GM12878 (cell line): ENCODE measurements around the gene PRR22. TPM values are rescaled to one million over a fixed set of nuclear protein-coding genes. Genes with fewer than 3 reads are reported as not detected.

Experiments
- ATAC-seq: fragments of 200-7000 bp; cut with Tn5 transposase; 3 replicates; pipeline ENCODE4 v1.9.1; 2020; ENCODE audit warnings: mild to moderate bottlenecking, moderate library complexity
- BruUV-seq: library from RNA; stranded (reverse); fragments of 400-500 nt; replicated peaks from 2 replicates; lab custom pipeline; 2021; lab: Mats Ljungman, UMichigan
- CTCF ChIA-PET: fragments of 300-600 bp; sonication (Branson Sonifier 250); formaldehyde crosslinking; extraction: SDS; loops from one replicate; lab custom pipeline; 2021; ENCODE audit warnings: inconsistent platforms; lab: Yijun Ruan, JAX
- POLR2A ChIA-PET: fragments of 350-600 bp; formaldehyde crosslinking; extraction: SDS; loops from one replicate; lab custom pipeline; 2021; ENCODE audit warnings: inconsistent platforms; lab: Charles Lee
- RAD21 ChIA-PET: fragments of 300-600 bp; sonication (Branson Sonifier 250); formaldehyde crosslinking; loops from one replicate; lab custom pipeline; 2023; ENCODE audit warnings: antibody characterized with exemption; ENCODE audit not compliant: unreplicated experiment; lab: Charles Lee
- SMC1A ChIA-PET: fragments of 300-600 bp; sonication (Branson Sonifier 250); formaldehyde crosslinking; loops from one replicate; lab custom pipeline; 2023; ENCODE audit not compliant: unreplicated experiment, uncharacterized antibody; lab: Charles Lee
- DNase-seq: peaks from one replicate; pipeline ENCODE4 v3.0.0-alpha.2; 2011; ENCODE audit warnings: low read depth, low spot score
- FAIRE-seq: peaks from 3 replicates; lab custom pipeline; 2011; peaks lifted over from hg19 to GRCh38; lab: Jason Lieb, UNC
- H2AFZ ChIP-seq: 2 replicates; pipeline ENCODE4 v1.6.0; 2011; ENCODE audit warnings: low read depth, low read length, control low read depth; ENCODE audit not compliant: control insufficient read depth
- H3K27ac ChIP-seq: 2 replicates; pipeline ENCODE4 v1.5.1; 2011; ENCODE audit warnings: control low read depth; ENCODE audit not compliant: control insufficient read depth, insufficient read depth
- H3K27me3 ChIP-seq, 2 experiments: replicated peaks in 1 of 2; 2 replicates each; pipeline versions ENCODE4 v1.6.0 to v1.6.1; 2011; ENCODE audit warnings: low read length in 1 of 2; ENCODE audit not compliant: control insufficient read depth in 2 of 2, insufficient read depth in 2 of 2
- H3K36me3 ChIP-seq, 2 experiments: 2 replicates each; pipeline ENCODE4 v1.5.1; 2011; ENCODE audit warnings: low read length in 1 of 2; ENCODE audit not compliant: control insufficient read depth in 2 of 2, insufficient read depth in 2 of 2
- H3K4me1 ChIP-seq: 2 replicates; pipeline ENCODE4 v1.6.1; 2011; ENCODE audit warnings: mild to moderate bottlenecking, low read length, moderate library complexity, mixed read lengths; ENCODE audit not compliant: control insufficient read depth, insufficient read depth
- H3K4me2 ChIP-seq: 2 replicates; pipeline ENCODE4 v1.6.0; 2011; ENCODE audit warnings: control low read depth; ENCODE audit not compliant: control insufficient read depth, insufficient read depth
- H3K4me3 ChIP-seq: fragments of 200-600 bp; sonication (generic); 2 replicates; pipeline ENCODE4 v1.5.1; 2016
- H3K79me2 ChIP-seq: 2 replicates; pipeline ENCODE4 v1.6.0; 2011; ENCODE audit warnings: low read length; ENCODE audit not compliant: control insufficient read depth, insufficient read depth
- H3K9ac ChIP-seq: 2 replicates; pipeline ENCODE4 v1.8.0; 2011; ENCODE audit warnings: low read length, control low read depth, mixed read lengths; ENCODE audit not compliant: control insufficient read depth, insufficient read depth
- H3K9me3 ChIP-seq: replicated peaks from 3 replicates; pipeline ENCODE4 v1.5.1; 2011; ENCODE audit warnings: mild to moderate bottlenecking, low read length; ENCODE audit not compliant: control insufficient read depth, insufficient read depth
- H4K20me1 ChIP-seq: 2 replicates; pipeline ENCODE4 v1.6.0; 2011; ENCODE audit not compliant: control insufficient read depth, insufficient read depth
- CUX1 ChIP-seq: IDR thresholded peaks from 2 replicates; pipeline ENCODE4 v1.6.1; 2012; ENCODE audit warnings: improper control_type of control experiment, low read depth, low read length; ENCODE audit not compliant: insufficient replicate concordance
- E2F8 ChIP-seq: fragments of 450-650 bp; IDR thresholded peaks from 2 replicates; pipeline ENCODE4 v1.6.1; 2018; ENCODE audit warnings: mild to moderate bottlenecking, low read depth, moderate library complexity; ENCODE audit not compliant: partially characterized antibody
- FOXK2 ChIP-seq: fragments of 450-650 bp; IDR thresholded peaks from 2 replicates; pipeline ENCODE4 v1.6.1; 2017; ENCODE audit warnings: mild to moderate bottlenecking, moderate library complexity
- RAD21 ChIP-seq: IDR thresholded peaks from 2 replicates; pipeline ENCODE4 v1.6.1; 2011; ENCODE audit warnings: mild to moderate bottlenecking, low read depth, low read length, moderate library complexity; ENCODE audit not compliant: insufficient read depth
- TAF1 ChIP-seq: IDR thresholded peaks from 2 replicates; pipeline ENCODE4 v1.6.1; 2011; ENCODE audit warnings: mild to moderate bottlenecking, low read depth, low read length, borderline replicate concordance
- WGBS: methylation state at CpG from one replicate; pipeline ENCODE4 v1.1.6; 2016; ENCODE audit warnings: low lambda C conversion rate; ENCODE audit not compliant: insufficient replicate concordance, insufficient coverage; ENCODE audit errors: missing lambda C conversion rate; 5-methylcytosine and 5-hydroxymethylcytosine counted together
- in situ Hi-C: fragments of 300-500 bp; cut with MboI; formaldehyde crosslinking; loops from 9 replicates; pipeline ENCODE4 v1.14.3; 2018; ENCODE audit warnings: mixed read lengths
- intact Hi-C: fragments of 100-400 bp; cut with micrococcal nuclease; formaldehyde crosslinking; loops from one replicate; pipeline ENCODE4 v1.14.2; 2022; ENCODE audit not compliant: unreplicated experiment
- polyA plus RNA-seq, 11 experiments: library from polyadenylated mRNA; depleted of rRNA in 4 of 11; unstranded in 6 of 11; stranded (reverse) in 5 of 11; fragments of >200 nt; fragmentation: Nextera tagmentation in 4 of 11; fragmentation: Illumina TruSeq in 1 of 11; extraction: Ambion mirVana in 4 of 11; extraction: Trizol in 1 of 11; gene quantifications; 1 replicate in 1 of 11; 2 replicates in 10 of 11; pipeline versions ENCODE4 v1.2.1 to v1.2.3, GENCODE V29; 2011 to 2016; ENCODE audit warnings: inconsistent platforms in 2 of 11, missing spikeins in 2 of 11, low read depth in 1 of 11
- total RNA-seq, 4 experiments: library from RNA; depleted of rRNA in 3 of 4; stranded (reverse); fragments of >200 nt in 3 of 4; fragmentation: Illumina TruSeq in 1 of 4; extraction: Trizol in 1 of 4; gene quantifications; 2 replicates each; pipeline versions ENCODE4 v1.2.1 to v1.2.3, GENCODE V29; 2013 to 2021

Gene PRR22
- total and polyA plus RNA-seq, 10 of the 15 experiments (the other 5 are each of a cell fraction or from before 2014, with no cell fraction given) = 0.31 to 4.4 (median 1.3) TPM; not detected in 2

- in situ Hi-C loops = no loop called here
- Histone ChIP-seq H3K27me3 (no peaks in the 10 kb centered on the region), H3K9ac (no peak overlapping the region), H4K20me1 (no peaks in the 10 kb centered on the region), H3K27ac (no peak overlapping the region), H3K4me2 (no peak overlapping the region), H2AFZ (no peak overlapping the region), H3K4me3 (no peak overlapping the region), H3K4me1 (no peaks in the 10 kb centered on the region), H3K36me3 (no peaks in the 10 kb centered on the region), H3K9me3 (no peaks in the 10 kb centered on the region), H3K79me2 (no peaks in the 10 kb centered on the region)
- ATAC-seq (no peak), DNase-seq (no peak), FAIRE-seq (no peak)
- ChIA-PET CTCF (no interaction called here), SMC1A (no interaction called here), POLR2A (no interaction called here), RAD21 (no interaction called here)
- 52% methylated on average over 19 of the region's 19 CpGs for WGBS
- no TSS peak for BruUV-seq
- intact Hi-C loops = no loop called here
- TF ChIP-seq FOXK2 (no peak), E2F8 (no peak), TAF1 (no peak), CUX1 (no peak), RAD21 (no peak)
These were observed 12.1 kb downstream of the PRR22 start for GRCh38 chr19:5772416-5772815.
